Spinal cord (tissue), 10 donors: ENCODE data around the gene KLK10. TPM values are rescaled to one million over a fixed set of nuclear protein-coding genes. Genes with fewer than 3 reads are reported as not detected.

Experiments
- DNase-seq, 6 donors: peaks; one replicate each; pipeline versions ENCODE4 v3.0.0 to v3.0.0-alpha.2; 2013 to 2015; ENCODE audit warnings: low spot score in 6 of 6, low read depth in 4 of 6
- H3K27ac ChIP-seq: one replicate; pipeline ENCODE4 v1.5.1; 2013; ENCODE audit warnings: low read depth, low read length, control low read depth
- H3K27me3 ChIP-seq: one replicate; pipeline ENCODE4 v1.6.1; 2013; ENCODE audit warnings: low read length; ENCODE audit not compliant: control insufficient read depth, insufficient read depth
- H3K36me3 ChIP-seq: one replicate; pipeline ENCODE4 v1.6.1; 2013; ENCODE audit warnings: low read length; ENCODE audit not compliant: control insufficient read depth, insufficient read depth
- H3K4me1 ChIP-seq: one replicate; pipeline ENCODE4 v1.6.1; 2013; ENCODE audit warnings: low read length; ENCODE audit not compliant: control insufficient read depth, insufficient read depth
- H3K4me3 ChIP-seq: one replicate; pipeline ENCODE4 v1.5.1; 2013; ENCODE audit warnings: low read depth, low read length, control low read depth
- H3K9me3 ChIP-seq: one replicate; pipeline ENCODE4 v1.6.1; 2013; ENCODE audit warnings: low read length; ENCODE audit not compliant: control insufficient read depth, insufficient read depth
- WGBS: methylation state at CpG from one replicate; pipeline ENCODE4 v1.1.5; 2013; ENCODE audit warnings: missing lambda C conversion rate; ENCODE audit not compliant: insufficient coverage; 5-methylcytosine and 5-hydroxymethylcytosine counted together
- long read RNA-seq, 4 donors: transcript quantifications; one replicate each; lab custom pipeline, GENCODE V29; 2026
- polyA plus RNA-seq, 2 donors: library from polyadenylated mRNA; unstranded; fragments of 120-200 nt; gene quantifications; one replicate each; pipeline ENCODE4 v1.2.1, GENCODE V29; 2013; ENCODE audit not compliant: insufficient read length in 2 of 2
- total RNA-seq, 2 donors: library from RNA; depleted of rRNA in 1 of 2; stranded (reverse); fragments of 120-200 nt in 1 of 2; fragments of >200 nt in 1 of 2; gene quantifications; one replicate each; pipeline versions ENCODE4 v1.2.3 to v1.2.4, GENCODE V29; 2013 to 2014
- donor health status: healthy.

KLK10 gene, protein sequence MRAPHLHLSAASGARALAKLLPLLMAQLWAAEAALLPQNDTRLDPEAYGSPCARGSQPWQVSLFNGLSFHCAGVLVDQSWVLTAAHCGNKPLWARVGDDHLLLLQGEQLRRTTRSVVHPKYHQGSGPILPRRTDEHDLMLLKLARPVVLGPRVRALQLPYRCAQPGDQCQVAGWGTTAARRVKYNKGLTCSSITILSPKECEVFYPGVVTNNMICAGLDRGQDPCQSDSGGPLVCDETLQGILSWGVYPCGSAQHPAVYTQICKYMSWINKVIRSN
- total RNA-seq (1 to 10 TPM in 1 of 2 donors, under 1 TPM in 1; 0.72 to 1.6 TPM), polyA plus RNA-seq (1 to 10 TPM; 7.3 TPM)
- long read RNA-seq, donor 1: 0 reads
- long read RNA-seq, donor 2, partial matches to known transcripts: 0 of 1 reads
- long read RNA-seq, donor 2, other reads (novel, unspliced or antisense): 0 of 1 reads
- long read RNA-seq, donor 3: 0 reads
- long read RNA-seq, donor 4: 0 reads

DNA sequence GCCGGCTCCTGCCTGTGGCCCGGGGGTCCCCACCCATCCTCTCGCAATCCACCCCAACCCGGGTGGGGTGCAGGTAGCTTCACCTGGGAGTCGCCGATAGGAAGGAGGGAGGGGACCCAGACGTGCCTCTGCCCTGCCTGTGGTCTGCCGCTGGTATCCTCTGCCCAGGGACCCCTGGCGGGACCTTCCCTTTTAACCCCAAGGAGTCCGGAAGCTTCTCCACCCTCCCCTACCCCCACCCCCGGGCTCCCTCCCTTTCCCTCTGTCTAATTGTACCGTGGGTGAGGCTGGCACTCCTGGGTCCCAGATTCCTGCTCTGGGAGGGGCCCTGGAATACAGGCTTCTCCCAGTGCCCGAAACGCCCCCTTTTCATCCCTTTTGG is at the start of gene KLK10:
TSS of gene KLK10 (minus strand) at position 166 of the 382 bp plus-strand sequence. CDS start 579 bp downstream, outside the sequence.
- H3K4me3 ChIP-seq: peak within 1 kb of the TSS; percentile 9
- H3K9me3 ChIP-seq: no peaks in the 10 kb centered on the region
- no peaks in the 10 kb centered on the region for H3K36me3 ChIP-seq
- WGBS: 6% methylated on average over 12 of the region's 14 CpGs
- peaks cover 69% of the 10 kb centered on the region for H3K27me3 ChIP-seq
- no peak within 1 kb of the TSS for H3K27ac ChIP-seq
- peaks cover 22% of the 10 kb centered on the region for H3K4me1 ChIP-seq
- no peak for DNase-seq

GRCh38 chr19:51066393-51067186 is 47.1 kb upstream of the KLK10 start:
- Histone ChIP-seq H3K4me3 (no peak overlapping the region), H3K27me3 (peaks cover 21% of the 10 kb centered on the region), H3K9me3 (no peaks in the 10 kb centered on the region), H3K27ac (no peak overlapping the region), H3K4me1 (peaks cover 8% of the 10 kb centered on the region), H3K36me3 (no peaks in the 10 kb centered on the region)
- no peak for DNase-seq
- WGBS: 72% methylated on average over 6 of the region's 7 CpGs

- Histone ChIP-seq H3K27ac (no peak overlapping the region), H3K4me3 (peak overlapping the region; percentile 2), H3K36me3 (no peaks in the 10 kb centered on the region), H3K27me3 (peaks cover 21% of the 10 kb centered on the region), H3K4me1 (peaks cover 8% of the 10 kb centered on the region), H3K9me3 (no peaks in the 10 kb centered on the region)
- peak in 1 of 6 donors; percentile 1 for DNase-seq
- 9% methylated on average over 20 of the region's 25 CpGs for WGBS
These were observed 45.9 kb upstream of the KLK10 start for GRCh38 chr19:51065221-51065960.

- peaks cover 23% of the 10 kb centered on the region for H3K27me3 ChIP-seq
- peak within 1 kb of the TSS; percentile 2 for H3K4me3 ChIP-seq
- 25% methylated on average over 13 of the region's 38 CpGs for WGBS
- H3K4me1 ChIP-seq: peaks cover 8% of the 10 kb centered on the region
- no peaks in the 10 kb centered on the region for H3K36me3 ChIP-seq
- no peak within 1 kb of the TSS for H3K27ac ChIP-seq
- H3K9me3 ChIP-seq: no peaks in the 10 kb centered on the region
- DNase-seq: peak in 2 of 6 donors; percentile 5 to 9
These were observed 45.2 kb upstream of the KLK10 start, which contains the start of gene KLK13 for GRCh38 chr19:51064534-51065220. Gene KLK13 (minus strand): TSS chr19:51065092. CDS start chr19:51065067, 25 bp downstream.

DNA sequence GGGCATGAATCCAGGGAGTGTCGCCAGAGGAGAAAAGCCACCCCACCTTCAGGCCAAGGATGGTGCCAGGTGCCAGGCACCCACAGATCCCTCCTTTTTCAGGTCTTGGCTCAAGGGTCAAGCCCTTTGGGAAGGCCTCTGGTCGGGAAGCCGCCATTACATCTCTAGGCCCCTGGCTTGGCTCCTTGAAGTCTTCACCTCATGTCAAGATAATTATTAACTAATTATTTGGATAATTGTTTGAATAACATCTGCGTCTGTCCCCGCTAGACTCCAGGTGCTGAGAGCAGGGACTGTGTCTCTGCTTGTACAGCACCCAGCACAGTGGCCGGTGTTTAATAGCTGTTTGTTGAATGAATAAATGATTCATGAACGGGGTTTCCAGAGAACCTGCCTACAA is 44.2 kb upstream of the KLK10 start:
- DNase-seq: no peak
- H3K9me3 ChIP-seq: no peaks in the 10 kb centered on the region
- H3K4me1 ChIP-seq: peaks cover 8% of the 10 kb centered on the region
- peaks cover 23% of the 10 kb centered on the region for H3K27me3 ChIP-seq
- H3K36me3 ChIP-seq: no peaks in the 10 kb centered on the region
- 81% methylated on average over 5 of the region's 7 CpGs for WGBS
- no peak overlapping the region for H3K27ac ChIP-seq
- H3K4me3 ChIP-seq: no peak overlapping the region

GRCh38 chr19:51060973-51061372 is 41.5 kb upstream of the KLK10 start:
- H3K27me3 ChIP-seq: peaks cover 20% of the 10 kb centered on the region
- no peak overlapping the region for H3K4me3 ChIP-seq
- 0% methylated on average over 1 of the region's 1 CpG for WGBS
- no peak for DNase-seq
- no peaks in the 10 kb centered on the region for H3K9me3 ChIP-seq
- H3K27ac ChIP-seq: no peak overlapping the region
- H3K4me1 ChIP-seq: peaks cover 8% of the 10 kb centered on the region
- H3K36me3 ChIP-seq: no peaks in the 10 kb centered on the region

GRCh38 chr19:51060336-51060735 is 40.8 kb upstream of the KLK10 start:
- H3K27me3 ChIP-seq: peaks cover 16% of the 10 kb centered on the region
- no peaks in the 10 kb centered on the region for H3K9me3 ChIP-seq
- DNase-seq: no peak
- H3K36me3 ChIP-seq: no peaks in the 10 kb centered on the region
- H3K4me1 ChIP-seq: peaks cover 8% of the 10 kb centered on the region
- no peak overlapping the region for H3K27ac ChIP-seq
- no peak overlapping the region for H3K4me3 ChIP-seq
- WGBS: 67% methylated on average over 4 of the region's 4 CpGs

DNA sequence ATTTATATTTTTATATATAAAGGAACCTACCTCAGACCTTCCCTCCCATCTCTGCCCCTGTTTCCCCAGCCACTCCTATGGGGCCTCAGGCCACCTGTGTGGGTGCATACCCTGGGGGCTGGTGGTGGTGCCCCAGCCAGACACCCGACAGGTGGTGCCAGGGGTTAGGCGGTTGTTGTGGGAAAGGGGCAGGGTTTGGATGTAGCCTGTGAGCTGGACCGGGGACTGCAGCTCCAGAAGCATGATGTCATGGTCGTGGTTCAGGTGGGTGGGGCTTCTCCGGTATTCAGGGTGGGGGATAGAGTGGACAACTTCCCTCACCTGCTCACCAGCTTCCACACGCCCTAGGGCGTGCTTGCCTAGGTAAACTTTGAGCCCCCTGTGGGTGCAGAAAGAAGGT is 40.2 kb upstream of the KLK10 start:
- no peak overlapping the region for H3K27ac ChIP-seq
- H3K4me1 ChIP-seq: peaks cover 3% of the 10 kb centered on the region
- no peak overlapping the region for H3K4me3 ChIP-seq
- H3K36me3 ChIP-seq: no peaks in the 10 kb centered on the region
- WGBS: 95% methylated on average over 3 of the region's 7 CpGs
- no peak for DNase-seq
- H3K9me3 ChIP-seq: no peaks in the 10 kb centered on the region
- peaks cover 9% of the 10 kb centered on the region for H3K27me3 ChIP-seq

- no peak for DNase-seq
- Histone ChIP-seq H3K9me3 (no peaks in the 10 kb centered on the region), H3K36me3 (no peaks in the 10 kb centered on the region), H3K4me3 (no peak overlapping the region), H3K4me1 (no peaks in the 10 kb centered on the region), H3K27me3 (peaks cover 4% of the 10 kb centered on the region), H3K27ac (no peak overlapping the region)
These were observed 36.4 kb upstream of the KLK10 start for GRCh38 chr19:51055866-51056265.
